SK-N-MC (cell line): ENCODE results near the gene GCGR.

Experiments
- DNase-seq: peaks from one replicate; pipeline ENCODE4 v3.0.0-alpha.2; 2011; ENCODE audit warnings: low read depth, low spot score
- H3K27ac ChIP-seq: fragments of 200-600 bp; sonication (generic); 2 replicates; pipeline ENCODE4 v1.5.1; 2016; ENCODE audit warnings: mixed run types
- H3K36me3 ChIP-seq: fragments of 200-600 bp; sonication (generic); 2 replicates; pipeline ENCODE4 v1.6.1; 2017; ENCODE audit warnings: antibody characterized with exemption, low read length, mixed read lengths; ENCODE audit not compliant: insufficient read depth
- H3K4me3 ChIP-seq: fragments of 200-600 bp; sonication (generic); 2 replicates; pipeline ENCODE4 v1.5.1; 2016
- H3K9ac ChIP-seq: fragments of 200-600 bp; sonication (generic); 2 replicates; pipeline ENCODE4 v1.8.0; 2017; ENCODE audit warnings: mixed run types, mixed read lengths; ENCODE audit not compliant: insufficient read length
- H3K9me3 ChIP-seq: fragments of 200-600 bp; sonication (generic); 2 replicates; pipeline ENCODE4 v1.6.1; 2017; ENCODE audit warnings: low read depth, mild to moderate bottlenecking, antibody characterized with exemption, low read length, moderate library complexity, mixed read lengths
- EZH2 ChIP-seq: fragments of 200-600 bp; sonication (generic); IDR thresholded peaks from one replicate; pipeline ENCODE4 v1.6.1; 2017; ENCODE audit warnings: antibody characterized with exemption
- FOXP2 ChIP-seq: optimal IDR thresholded peaks from 2 replicates; pipeline ENCODE3; 2011; ENCODE audit warnings: mild to moderate bottlenecking, moderate library complexity; ENCODE audit not compliant: insufficient read depth; ENCODE audit errors: extremely low read length, control extremely low read depth
- POLR2AphosphoS5 ChIP-seq: IDR thresholded peaks from 2 replicates; pipeline ENCODE4 v1.6.1; 2012; ENCODE audit warnings: mild to moderate bottlenecking, low read depth, low read length, borderline replicate concordance

The GCGR gene

DNA sequence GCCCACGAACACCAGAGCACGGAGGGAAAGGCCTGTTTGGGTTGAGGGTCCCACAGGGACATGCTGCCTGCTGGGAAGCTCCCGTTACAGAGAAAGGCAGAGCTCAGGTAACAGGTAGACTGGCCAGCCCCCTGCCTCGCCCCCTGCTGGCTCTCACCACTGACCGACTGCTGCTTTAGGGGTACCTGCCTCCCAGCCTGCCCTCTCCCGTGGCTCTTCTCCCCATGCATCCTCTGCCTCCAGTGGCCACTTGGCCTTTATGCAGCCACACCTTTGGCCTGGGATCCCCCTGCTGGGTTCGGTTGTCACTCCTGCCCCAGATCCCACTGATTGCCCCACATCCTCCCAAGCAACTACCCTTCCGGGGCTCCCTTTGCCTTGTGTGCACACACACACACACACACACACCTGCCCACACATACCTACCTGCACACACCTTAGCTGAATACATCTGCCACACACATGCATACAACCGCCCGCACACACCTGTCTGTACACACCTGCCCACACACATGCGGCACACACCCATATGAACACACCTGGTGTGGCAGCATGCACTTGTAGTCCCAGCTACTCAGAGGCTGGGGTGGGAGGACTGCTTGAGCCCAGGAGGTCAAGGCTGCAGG lies 22.0 kb downstream of the GCGR start:
- Histone ChIP-seq H3K36me3 (no peaks in the 10 kb centered on the region), H3K4me3 (no peak overlapping the region), H3K9me3 (no peaks in the 10 kb centered on the region), H3K9ac (no peak overlapping the region), H3K27ac (no peak overlapping the region)
- no peak for DNase-seq
- TF ChIP-seq POLR2AphosphoS5: no peak
- TF ChIP-seq EZH2: no peak
- TF ChIP-seq FOXP2: no peak

DNA sequence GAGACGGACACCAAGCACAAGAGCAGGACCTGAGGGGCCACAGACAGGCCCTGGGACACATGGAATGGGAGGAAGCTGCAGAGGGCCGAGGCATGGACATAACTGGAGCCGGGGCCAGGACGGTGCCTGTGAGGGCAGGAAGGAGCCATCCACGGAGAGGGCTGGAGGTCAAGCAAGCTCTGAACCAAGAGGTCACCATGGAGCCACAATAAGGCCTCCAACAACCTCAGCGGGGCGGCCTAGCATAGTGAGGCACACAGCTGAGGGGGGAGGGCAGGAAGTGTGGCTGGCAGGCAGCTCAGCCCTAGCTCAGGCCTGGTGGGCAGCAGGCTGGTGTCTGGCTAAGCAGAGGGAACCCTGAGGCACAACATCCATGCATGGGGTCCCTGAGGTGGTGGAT lies 24.7 kb downstream of the GCGR start:
- H3K4me3 ChIP-seq: no peak overlapping the region
- no peak for TF ChIP-seq POLR2AphosphoS5
- H3K9me3 ChIP-seq: no peaks in the 10 kb centered on the region
- no peak overlapping the region for H3K9ac ChIP-seq
- no peak overlapping the region for H3K27ac ChIP-seq
- no peaks in the 10 kb centered on the region for H3K36me3 ChIP-seq
- no peak for DNase-seq

DNA sequence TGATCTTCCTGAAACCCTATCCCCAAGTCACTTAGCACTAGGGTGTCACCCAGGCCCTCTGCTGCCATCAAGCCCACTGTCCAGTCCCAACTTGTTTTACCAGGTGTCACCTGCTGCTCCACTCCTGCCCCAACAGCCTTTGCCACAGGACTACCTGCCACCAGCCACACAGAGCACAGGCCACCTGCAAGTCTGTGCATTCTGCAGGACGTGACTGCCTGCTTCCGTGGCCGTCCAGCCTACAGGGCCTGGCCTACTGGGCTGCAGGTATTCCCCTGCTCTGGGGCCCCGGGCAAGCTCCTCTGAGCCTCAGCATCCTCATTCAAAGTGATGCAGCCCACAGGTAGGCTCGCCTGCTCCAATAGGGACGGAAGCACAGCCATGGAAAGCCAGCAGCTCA lies 25.9 kb downstream of the GCGR start:
- no peak for TF ChIP-seq EZH2
- no peak for TF ChIP-seq POLR2AphosphoS5
- H3K27ac ChIP-seq: no peak overlapping the region
- H3K36me3 ChIP-seq: no peaks in the 10 kb centered on the region
- no peak overlapping the region for H3K9ac ChIP-seq
- H3K4me3 ChIP-seq: no peak overlapping the region
- no peaks in the 10 kb centered on the region for H3K9me3 ChIP-seq
- no peak for DNase-seq

DNA sequence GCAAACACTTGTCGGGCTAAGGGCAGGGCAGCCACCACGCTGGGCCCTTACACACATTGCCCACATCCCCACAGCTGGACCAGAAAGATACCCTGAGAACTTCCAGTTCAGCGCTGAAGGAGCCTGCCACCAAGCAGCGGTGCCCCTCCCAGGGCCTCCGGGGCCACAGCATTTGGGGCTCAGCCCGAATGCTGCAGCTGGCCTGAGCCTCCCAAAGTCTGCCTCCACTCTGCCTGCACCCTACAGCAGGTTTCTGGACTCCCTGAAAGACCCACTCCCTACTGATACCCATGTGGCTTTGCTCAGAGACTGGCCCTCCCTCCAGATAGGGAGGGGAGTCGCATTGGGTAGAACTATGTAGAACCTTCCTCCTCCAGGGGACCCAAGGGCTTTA lies 27.6 kb downstream of the GCGR start:
- Histone ChIP-seq H3K4me3 (peak overlapping the region; percentile 98), H3K36me3 (no peaks in the 10 kb centered on the region), H3K27ac (peak overlapping the region; percentile 83), H3K9ac (peak overlapping the region; percentile 90), H3K9me3 (no peaks in the 10 kb centered on the region)
- TF ChIP-seq FOXP2: no peak
- no peak; the same call in 1 of the 2 replicates for TF ChIP-seq POLR2AphosphoS5
- TF ChIP-seq EZH2: no peak
- no peak for DNase-seq

DNA sequence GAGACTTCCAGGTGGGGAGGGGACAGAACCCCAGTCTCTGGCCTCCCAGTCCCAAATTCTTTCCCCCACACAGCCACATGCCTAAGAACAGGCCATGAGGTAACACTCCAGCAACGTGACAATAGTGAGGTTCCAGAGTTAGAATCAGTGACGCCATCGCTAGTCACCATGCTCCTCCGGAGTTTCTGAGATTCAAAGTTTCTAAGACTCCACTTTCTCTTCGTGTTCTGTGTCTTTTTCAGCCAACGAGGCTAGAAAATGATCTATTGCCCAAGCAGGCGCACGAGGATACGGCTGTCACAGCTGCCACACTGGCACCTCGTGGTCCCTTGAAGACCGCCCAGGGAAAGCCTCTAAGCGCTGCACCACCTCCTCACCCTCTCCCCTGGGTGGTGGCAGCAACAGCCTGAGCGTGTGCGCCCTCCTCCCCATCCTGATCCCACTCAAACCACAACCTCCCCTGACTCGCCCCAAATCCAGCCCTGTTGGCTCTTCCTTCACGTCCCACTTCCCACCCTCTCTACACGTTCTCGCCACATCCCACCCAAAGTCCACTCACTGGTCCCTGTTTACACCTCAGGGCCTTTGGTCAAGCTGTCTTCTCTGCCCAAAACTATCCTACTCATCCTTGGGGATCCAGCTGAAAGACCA lies 28.1 kb downstream of the GCGR start:
- no peak for TF ChIP-seq FOXP2
- no peak for TF ChIP-seq EZH2
- no peak for TF ChIP-seq POLR2AphosphoS5
- peak overlapping the region; percentile 83 for H3K27ac ChIP-seq
- no peaks in the 10 kb centered on the region for H3K36me3 ChIP-seq
- H3K9ac ChIP-seq: peak overlapping the region; percentile 90
- DNase-seq: no peak
- H3K9me3 ChIP-seq: no peaks in the 10 kb centered on the region
- peak overlapping the region; percentile 98 for H3K4me3 ChIP-seq

DNA sequence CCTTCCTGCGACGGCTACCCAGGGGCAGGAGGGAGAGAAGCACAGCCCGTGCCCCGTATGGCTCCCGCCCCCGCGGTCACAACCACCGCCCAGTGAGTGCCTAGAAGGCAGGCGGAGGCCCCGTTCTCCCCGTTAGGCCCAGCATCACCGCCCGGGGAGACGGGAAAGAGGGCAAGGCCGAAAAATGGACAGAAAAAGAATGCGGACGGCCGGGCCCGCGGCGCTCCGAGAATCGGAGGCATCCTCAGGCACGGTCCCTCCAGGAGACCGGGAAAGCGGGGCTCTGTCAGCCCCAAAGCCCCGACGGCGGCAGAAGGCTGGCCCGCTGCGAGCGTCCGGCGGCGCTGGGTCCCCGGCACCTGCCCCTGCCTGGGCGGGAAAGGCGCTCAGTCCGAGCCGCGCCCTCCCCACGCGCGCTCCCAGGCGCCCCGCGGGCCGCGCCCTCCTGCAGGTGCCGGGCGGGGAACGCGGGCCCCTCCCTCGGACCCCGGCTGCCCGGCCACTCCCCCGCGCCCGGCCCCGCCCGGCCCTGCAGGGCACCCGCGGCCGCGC lies 28.7 kb downstream of the GCGR start:
- peak overlapping the region; percentile 83 for H3K27ac ChIP-seq
- TF ChIP-seq FOXP2 (no peak), POLR2AphosphoS5 (no peak), EZH2 (no peak)
- H3K9ac ChIP-seq: peak overlapping the region; percentile 90
- H3K36me3 ChIP-seq: no peaks in the 10 kb centered on the region
- H3K4me3 ChIP-seq: peak overlapping the region; percentile 98
- no peaks in the 10 kb centered on the region for H3K9me3 ChIP-seq
- no peak for DNase-seq

DNA sequence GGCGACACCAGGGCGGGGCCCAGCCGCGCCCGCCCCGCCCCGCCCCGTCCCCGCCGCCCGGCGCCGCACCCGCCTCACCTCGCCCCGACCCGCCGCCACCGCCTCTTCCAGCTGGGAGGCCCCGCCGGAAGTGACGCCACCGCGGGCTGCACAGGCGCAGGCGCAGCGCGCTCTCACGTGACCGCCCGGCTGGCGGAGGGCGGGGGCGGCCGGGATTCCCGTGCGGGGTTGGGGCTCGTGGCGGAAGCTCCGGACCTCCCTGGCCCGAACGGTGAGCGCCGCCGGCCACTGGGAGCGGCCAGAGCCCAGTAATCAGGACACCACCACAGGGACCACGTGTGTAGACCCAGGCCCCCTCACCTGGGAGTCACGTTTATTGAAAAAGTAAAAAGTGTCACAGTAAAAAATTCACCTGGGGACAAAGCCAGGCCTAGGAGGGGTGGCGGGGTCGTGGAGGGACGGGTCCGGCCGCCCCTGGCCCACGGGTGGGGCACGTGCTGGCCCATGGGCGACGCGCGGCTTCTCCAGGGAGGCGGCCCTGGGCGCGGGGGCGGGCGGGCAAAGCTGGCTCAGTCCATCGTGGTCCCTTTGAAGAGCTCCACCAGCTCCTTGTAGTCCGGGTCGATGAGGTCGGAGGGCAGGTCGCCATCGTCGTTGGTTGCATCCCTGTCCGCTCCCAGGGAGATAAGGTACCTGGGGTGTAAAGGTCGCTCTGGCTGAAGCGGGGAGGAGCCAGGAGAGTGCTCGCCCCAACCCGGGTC lies 29.4 kb downstream of the GCGR start, which contains the start of gene MCRIP1:
MCRIP1 (minus strand) TSS at position 132 of the 761 bp plus-strand sequence. CDS start 8,785 bp downstream, outside the sequence.
- TF ChIP-seq EZH2 (no peak), FOXP2 (no peak), POLR2AphosphoS5 (peak; percentile 81)

More for the DNA sequence above, 29.4 kb downstream of the GCGR start, which contains the start of gene MCRIP1:
- Histone ChIP-seq H3K27ac (peak within 1 kb of the TSS; percentile 96), H3K4me3 (peak within 1 kb of the TSS; percentile 100), H3K9me3 (no peaks in the 10 kb centered on the region), H3K9ac (peak within 1 kb of the TSS; percentile 100), H3K36me3 (no peaks in the 10 kb centered on the region)
- DNase-seq: peak; percentile 39
